NCI-H2171 treated with DMSO at 0.1 percent for 48 hours (cell line): ENCODE data around the gene AIFM3.
"Not testable (repeated sequence)": the region's sequence is repeated elsewhere in the genome, so short reads cannot be mapped to it uniquely, and the experiment has no call there.

Experiments used
- DNase-seq: peaks from one replicate; lab custom pipeline; 2025; lab: John Stamatoyannopoulos, UW

Gene AIFM3

GRCh38 chr22:20992056-20992442, 25.0 kb downstream of the AIFM3 start:
- no peak for DNase-seq

GRCh38 chr22:20992456-20993303, 25.6 kb downstream of the AIFM3 start:
- no peak for DNase-seq

GRCh38 chr22:20993304-20994127, 26.5 kb downstream of the AIFM3 start:
- DNase-seq, result no peak

GRCh38 chr22:20994128-20994901, 27.3 kb downstream of the AIFM3 start:
- DNase-seq, result no peak

GRCh38 chr22:20994902-20995241, 27.8 kb downstream of the AIFM3 start:
- DNase-seq, result no peak

GRCh38 chr22:20995329-20996030, 28.4 kb downstream of the AIFM3 start:
- no peak for DNase-seq

- DNase-seq, result no peak
Observed at GRCh38 chr22:20996031-20996410, 29.0 kb downstream of the AIFM3 start.

GRCh38 chr22:20996598-20997535, 29.8 kb downstream of the AIFM3 start:
- no peak for DNase-seq

- no peak for DNase-seq
Observed at GRCh38 chr22:20997536-20998257, 30.6 kb downstream of the AIFM3 start.

GRCh38 chr22:20998411-20999336, 31.6 kb downstream of the AIFM3 start:
- no peak for DNase-seq

GRCh38 chr22:20999350-21000206, 32.5 kb downstream of the AIFM3 start:
- no peak for DNase-seq

- DNase-seq, result peak; percentile 41
Observed at GRCh38 chr22:21000207-21000986, 33.3 kb downstream of the AIFM3 start.

- DNase-seq, result peak; percentile 41
Observed at GRCh38 chr22:21000987-21001600, 34.0 kb downstream of the AIFM3 start.

- DNase-seq, result peak; percentile 96
Observed at GRCh38 chr22:21001601-21002325, 34.7 kb downstream of the AIFM3 start, which contains the start of gene THAP7. THAP7 (minus strand) TSS chr22:21002118; CDS start chr22:21001911, 207 bp downstream.

GRCh38 chr22:21003782-21004181, 36.7 kb downstream of the AIFM3 start:
- DNase-seq, result no peak

- DNase-seq, result not testable (repeated sequence)
Observed at GRCh38 chr22:21009208-21009607, 42.2 kb downstream of the AIFM3 start.
